GM19023 (cell line): Measurements from ENCODE around the gene CABLES2.

Experiments
- ATAC-seq: cut with Tn5 transposase; IDR thresholded peaks from one replicate; pipeline ENCODE4 v1.9.1; 2021; ENCODE audit warnings: mild to moderate bottlenecking, moderate library complexity; ENCODE audit not compliant: unreplicated experiment

Gene CABLES2

GRCh38 chr20:62406635-62407176 lies 379 bp downstream of the CABLES2 start:
- peak; percentile 9 for ATAC-seq

GRCh38 chr20:62405981-62406513 lies 1.0 kb downstream of the CABLES2 start:
- no peak for ATAC-seq

GRCh38 chr20:62405108-62405980 lies 1.7 kb downstream of the CABLES2 start:
- no peak for ATAC-seq

GRCh38 chr20:62404761-62405107 lies 2.4 kb downstream of the CABLES2 start:
- no peak for ATAC-seq

- no peak for ATAC-seq
Observed at GRCh38 chr20:62404112-62404665, 2.9 kb downstream of the CABLES2 start.

- no peak for ATAC-seq
Observed at GRCh38 chr20:62403331-62403730, 3.8 kb downstream of the CABLES2 start.

- no peak for ATAC-seq
Observed at GRCh38 chr20:62402456-62403150, 4.5 kb downstream of the CABLES2 start.

- ATAC-seq, result no peak
Observed at GRCh38 chr20:62401331-62401779, 5.7 kb downstream of the CABLES2 start.

- no peak for ATAC-seq
Observed at GRCh38 chr20:62400541-62400940, 6.5 kb downstream of the CABLES2 start.

GRCh38 chr20:62400021-62400420 lies 7.1 kb downstream of the CABLES2 start:
- no peak for ATAC-seq

GRCh38 chr20:62398120-62398821 lies 8.8 kb downstream of the CABLES2 start:
- ATAC-seq, result no peak

- ATAC-seq, result no peak
Observed at GRCh38 chr20:62396367-62397239, 10.5 kb downstream of the CABLES2 start.

GRCh38 chr20:62395311-62396242 lies 11.5 kb downstream of the CABLES2 start:
- ATAC-seq, result no peak

- ATAC-seq, result no peak
Observed at GRCh38 chr20:62394248-62395245, 12.5 kb downstream of the CABLES2 start.

GRCh38 chr20:62393830-62394229 lies 13.3 kb downstream of the CABLES2 start:
- ATAC-seq, result no peak

GRCh38 chr20:62393335-62393665 lies 13.8 kb downstream of the CABLES2 start:
- no peak for ATAC-seq

GRCh38 chr20:62392621-62393334 lies 14.3 kb downstream of the CABLES2 start:
- ATAC-seq, result no peak
